Measurements from ENCODE around the gene OR8D4.
"Not testable (repeated sequence)": the region's sequence is repeated elsewhere in the genome, so short reads cannot be mapped to it uniquely, and the experiment has no call there.

Gene OR8D4

DNA sequence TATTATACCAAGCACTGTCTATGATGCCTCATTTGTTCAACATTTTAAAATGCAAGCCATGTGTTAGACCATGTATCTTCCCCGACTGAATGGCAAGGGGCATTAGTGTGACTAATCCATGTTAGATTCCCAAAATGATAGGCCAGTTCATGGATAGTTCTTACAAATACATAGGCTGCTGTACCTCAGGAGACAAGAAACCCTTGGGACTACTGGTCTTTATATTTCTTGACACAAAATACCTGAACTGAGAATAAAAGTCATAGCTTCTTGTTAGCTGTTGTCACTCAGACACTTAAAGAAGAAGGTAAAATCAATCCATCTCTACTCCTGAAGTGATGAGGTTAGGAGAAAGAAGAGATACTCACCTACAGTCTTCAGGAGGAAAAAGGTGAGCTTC, at the start of gene OR8D4:
OR8D4 (plus strand) TSS at position 301 of the 400 bp plus-strand sequence. CDS start 4,265 bp downstream, outside the sequence.
- no peaks in the 10 kb centered on the region for H3K36me3 Mint-ChIP-seq
- ATAC-seq (ENCODE audit: low read depth) (no peak), DNase-seq (ENCODE audit: low spot score in 2 of 2) (no peak)
- H3K4me1 Mint-ChIP-seq = no peaks in the 10 kb centered on the region
- H3K4me3 Mint-ChIP-seq = no peak within 1 kb of the TSS
- no peak within 1 kb of the TSS for H3K27ac Mint-ChIP-seq
- peaks cover 3% of the 10 kb centered on the region for H3K27me3 Mint-ChIP-seq
- H3K9me3 Mint-ChIP-seq = no peaks in the 10 kb centered on the region

DNA sequence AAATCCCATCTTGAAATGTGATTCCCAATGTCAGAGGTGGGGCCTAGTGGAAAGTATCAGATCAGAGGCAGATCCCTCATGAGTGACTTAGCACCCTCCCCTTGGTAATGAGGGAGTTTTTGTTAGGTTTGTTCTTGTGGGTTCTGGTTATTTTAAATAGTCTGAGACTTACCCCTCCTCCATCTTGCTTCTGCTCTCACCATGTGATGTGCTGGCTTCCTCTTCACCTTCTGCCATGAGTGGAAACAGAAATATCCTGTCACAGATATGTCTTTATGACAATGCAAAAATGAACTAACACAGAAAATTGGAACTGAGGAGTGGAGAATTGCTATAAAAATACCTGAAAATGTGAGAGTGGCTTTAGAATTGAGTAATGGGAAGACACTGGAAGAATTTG, 49.6 kb upstream of the OR8D4 start:
- ATAC-seq (ENCODE audit: low read depth) (no peak), DNase-seq (ENCODE audit: low spot score in 2 of 2) (no peak)
- Mint-ChIP-seq H3K4me1 (no peaks in the 10 kb centered on the region), H3K27ac (no peak overlapping the region), H3K4me3 (no peak overlapping the region), H3K9me3 (peaks cover 5% of the 10 kb centered on the region), H3K36me3 (no peaks in the 10 kb centered on the region), H3K27me3 (peaks cover 6% of the 10 kb centered on the region)

DNA sequence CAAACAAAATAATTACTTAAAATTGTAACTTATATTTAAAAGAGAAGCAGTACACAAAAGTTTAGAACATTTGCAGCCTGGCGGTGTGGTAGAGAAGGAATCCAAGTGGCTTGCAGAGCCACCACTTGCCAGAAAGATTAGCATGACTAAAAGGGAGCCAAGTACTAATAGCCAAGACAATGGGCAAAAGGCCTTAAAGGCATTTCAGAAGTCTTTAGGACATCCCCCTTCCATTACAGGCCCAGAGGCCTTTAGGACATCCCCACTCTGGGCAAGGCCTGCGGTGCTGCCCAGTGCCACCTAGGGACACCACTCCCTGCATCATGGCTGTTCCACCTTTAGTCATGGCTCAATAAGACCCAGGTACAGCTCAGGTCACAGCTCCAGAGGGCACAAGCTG, 48.9 kb upstream of the OR8D4 start:
- Mint-ChIP-seq H3K9me3 (peaks cover 5% of the 10 kb centered on the region), H3K36me3 (no peaks in the 10 kb centered on the region), H3K4me1 (no peaks in the 10 kb centered on the region), H3K4me3 (no peak overlapping the region), H3K27me3 (peaks cover 6% of the 10 kb centered on the region), H3K27ac (no peak overlapping the region)
- no peak for DNase-seq (ENCODE audit: low spot score in 2 of 2)
- no peak for ATAC-seq (ENCODE audit: low read depth)

DNA sequence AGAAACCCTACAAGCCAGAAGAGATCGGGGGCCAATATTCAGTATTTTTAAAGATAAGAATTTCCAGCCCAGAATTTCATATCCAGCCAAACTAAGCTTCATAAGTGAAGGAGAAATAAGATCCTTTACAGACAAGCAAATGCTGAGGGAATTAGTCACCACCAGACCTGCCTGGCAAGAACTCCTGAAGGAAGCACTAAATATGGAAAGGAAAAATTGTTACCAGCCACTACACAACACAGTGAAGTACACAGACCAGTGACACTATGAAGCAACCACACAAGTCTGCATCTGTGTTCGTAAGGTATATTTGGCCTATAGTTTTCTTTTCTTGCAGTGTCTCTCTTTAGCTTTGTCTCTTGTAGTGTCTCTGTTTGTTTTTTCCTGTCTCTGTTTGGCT, 45.5 kb upstream of the OR8D4 start:
- Mint-ChIP-seq H3K27me3 (peaks cover 3% of the 10 kb centered on the region), H3K4me1 (no peaks in the 10 kb centered on the region), H3K27ac (no peak overlapping the region), H3K36me3 (no peaks in the 10 kb centered on the region), H3K4me3 (no peak overlapping the region), H3K9me3 (peaks cover 4% of the 10 kb centered on the region)
- DNase-seq (ENCODE audit: low spot score in 2 of 2) = no peak
- no peak for ATAC-seq (ENCODE audit: low read depth)

DNA sequence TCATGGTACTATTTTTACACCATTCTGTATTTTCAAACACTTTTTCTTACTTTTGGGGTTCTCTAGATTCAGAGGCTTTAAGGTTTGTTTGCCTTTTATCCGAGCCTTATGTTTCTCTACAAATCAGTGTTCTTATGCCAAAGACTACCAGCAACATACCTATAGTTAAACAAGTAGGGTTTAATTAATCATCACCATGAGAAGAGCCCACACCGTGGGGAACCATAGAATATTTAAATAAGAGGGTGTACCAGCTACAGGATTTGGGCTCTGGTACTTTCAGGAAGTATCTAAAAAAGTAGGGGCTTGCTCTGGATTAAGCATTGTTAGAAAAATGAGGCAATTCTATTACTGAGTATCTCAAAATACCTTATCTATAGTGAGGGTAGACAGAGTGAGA, 42.2 kb upstream of the OR8D4 start:
- Mint-ChIP-seq H3K36me3 (no peaks in the 10 kb centered on the region), H3K27me3 (no peaks in the 10 kb centered on the region), H3K9me3 (peaks cover 5% of the 10 kb centered on the region), H3K27ac (no peak overlapping the region), H3K4me1 (no peaks in the 10 kb centered on the region), H3K4me3 (no peak overlapping the region)
- DNase-seq (ENCODE audit: low spot score in 2 of 2) (no peak), ATAC-seq (ENCODE audit: low read depth) (no peak)

- DNase-seq (ENCODE audit: low spot score in 2 of 2); H3K4me3 Mint-ChIP-seq; H3K4me1 Mint-ChIP-seq; H3K36me3 Mint-ChIP-seq; H3K27me3 Mint-ChIP-seq; H3K9me3 Mint-ChIP-seq; H3K27ac Mint-ChIP-seq; ATAC-seq (ENCODE audit: low read depth): not testable (repeated sequence)
Observed at GRCh38 chr11:123865293-123865692, 36.7 kb upstream of the OR8D4 start.

DNA sequence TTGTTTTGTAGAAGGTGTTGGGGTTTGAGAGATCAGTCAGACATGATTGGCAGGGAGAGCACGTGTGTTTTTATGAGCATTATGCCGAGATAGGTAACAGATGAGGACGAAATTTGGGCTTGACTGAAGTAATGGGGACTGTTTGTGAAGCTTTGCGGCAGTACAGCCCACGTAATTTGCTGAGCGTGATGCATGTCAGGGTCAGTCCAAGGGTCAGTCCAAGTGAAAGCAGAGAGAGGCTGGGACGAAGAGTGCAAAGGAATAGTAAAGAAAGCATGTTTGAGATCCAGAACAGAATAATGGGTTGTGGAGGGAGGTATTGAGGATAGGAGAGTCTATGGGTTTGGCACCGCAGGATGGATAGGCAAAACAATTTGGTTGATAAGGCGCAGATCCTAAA, 34.2 kb upstream of the OR8D4 start:
- DNase-seq (ENCODE audit: low spot score in 2 of 2); H3K27ac Mint-ChIP-seq; H3K9me3 Mint-ChIP-seq; H3K36me3 Mint-ChIP-seq; H3K4me3 Mint-ChIP-seq; H3K4me1 Mint-ChIP-seq; ATAC-seq (ENCODE audit: low read depth); H3K27me3 Mint-ChIP-seq: not testable (repeated sequence)

DNA sequence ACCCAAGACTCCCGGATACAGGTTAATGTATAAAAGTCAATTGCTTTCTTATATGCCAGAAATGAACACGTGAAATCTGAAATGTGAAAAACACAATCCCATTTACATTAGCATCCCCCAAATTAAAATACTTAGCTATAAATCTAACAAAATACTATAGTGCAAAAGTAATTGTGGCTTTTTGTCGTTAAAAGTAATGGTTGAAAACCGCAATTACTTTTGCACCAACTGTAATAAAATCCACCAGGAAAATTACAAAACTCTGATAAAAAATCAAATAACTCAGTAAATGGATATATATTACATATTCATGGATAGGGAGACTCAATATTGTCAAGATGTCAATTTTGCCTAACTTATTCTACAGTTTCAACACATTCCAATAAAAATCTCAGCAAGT, 21.1 kb upstream of the OR8D4 start:
- Mint-ChIP-seq H3K36me3 (no peaks in the 10 kb centered on the region), H3K4me1 (no peaks in the 10 kb centered on the region), H3K4me3 (no peak overlapping the region), H3K27me3 (no peaks in the 10 kb centered on the region), H3K27ac (no peak overlapping the region), H3K9me3 (peaks cover 2% of the 10 kb centered on the region)
- no peak for DNase-seq (ENCODE audit: low spot score in 2 of 2)
- no peak for ATAC-seq (ENCODE audit: low read depth)

DNA sequence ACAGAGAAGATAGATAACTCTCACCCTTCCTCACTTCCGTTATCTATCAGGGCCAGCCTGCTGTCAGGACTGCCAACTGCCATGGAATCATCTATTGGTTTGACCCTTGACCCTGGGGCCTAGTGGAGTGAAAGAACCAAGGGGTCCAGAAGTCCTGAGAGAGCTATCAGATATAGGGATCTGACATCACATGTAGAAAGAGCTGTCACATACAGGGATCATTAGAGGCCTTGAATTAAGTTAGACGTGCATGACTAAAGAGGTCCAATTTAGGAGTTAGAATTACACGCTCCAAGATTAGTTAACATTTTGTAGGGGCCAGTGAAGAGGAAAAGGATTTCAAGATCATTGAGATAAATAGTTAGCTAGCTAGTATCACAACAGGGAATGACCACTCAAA, 16.4 kb upstream of the OR8D4 start, which contains the start of gene TMEM225:
TMEM225 (minus strand) TSS at position 101 of the 400 bp plus-strand sequence. CDS start 245 bp downstream, outside the sequence.
- no peaks in the 10 kb centered on the region for H3K27me3 Mint-ChIP-seq
- no peaks in the 10 kb centered on the region for H3K9me3 Mint-ChIP-seq
- H3K4me1 Mint-ChIP-seq = no peaks in the 10 kb centered on the region
- no peaks in the 10 kb centered on the region for H3K36me3 Mint-ChIP-seq
- no peak within 1 kb of the TSS for H3K4me3 Mint-ChIP-seq
- no peak within 1 kb of the TSS for H3K27ac Mint-ChIP-seq
- ATAC-seq (ENCODE audit: low read depth) (no peak), DNase-seq (ENCODE audit: low spot score in 2 of 2) (no peak)

GRCh38 chr11:123892031-123892430, 9.9 kb upstream of the OR8D4 start:
- no peaks in the 10 kb centered on the region for H3K27me3 Mint-ChIP-seq
- no peaks in the 10 kb centered on the region for H3K9me3 Mint-ChIP-seq
- ATAC-seq (ENCODE audit: low read depth) = no peak
- H3K27ac Mint-ChIP-seq = no peak overlapping the region
- H3K4me1 Mint-ChIP-seq = no peaks in the 10 kb centered on the region
- DNase-seq (ENCODE audit: low spot score in 2 of 2) = no peak
- no peaks in the 10 kb centered on the region for H3K36me3 Mint-ChIP-seq
- H3K4me3 Mint-ChIP-seq = no peak overlapping the region

DNA sequence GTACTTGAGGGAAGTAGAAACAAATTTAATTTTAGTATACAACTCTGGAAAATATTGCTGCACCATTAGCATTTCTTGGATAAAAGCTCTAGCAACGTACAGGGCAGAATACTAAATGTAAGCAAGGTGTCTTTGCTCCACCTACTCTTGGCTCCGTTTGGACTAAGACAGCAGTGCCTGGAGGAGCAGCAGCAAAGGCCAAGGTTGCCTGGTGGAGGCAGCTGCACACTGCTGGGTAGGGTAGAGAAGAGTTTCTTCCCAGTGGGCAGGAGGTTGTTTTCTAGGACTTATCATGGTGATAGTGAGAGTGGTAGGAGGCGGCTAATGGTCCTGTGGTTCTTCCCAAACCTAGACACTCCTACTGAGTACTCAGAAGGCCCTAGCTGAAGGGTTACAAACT, 2.2 kb upstream of the OR8D4 start:
- H3K9me3 Mint-ChIP-seq = no peaks in the 10 kb centered on the region
- ATAC-seq (ENCODE audit: low read depth) (no peak), DNase-seq (ENCODE audit: low spot score in 2 of 2) (no peak)
- H3K4me1 Mint-ChIP-seq = no peaks in the 10 kb centered on the region
- no peaks in the 10 kb centered on the region for H3K36me3 Mint-ChIP-seq
- peaks cover 3% of the 10 kb centered on the region for H3K27me3 Mint-ChIP-seq
- no peak overlapping the region for H3K27ac Mint-ChIP-seq
- no peak overlapping the region for H3K4me3 Mint-ChIP-seq

- Mint-ChIP-seq H3K27ac (no peak overlapping the region), H3K36me3 (no peaks in the 10 kb centered on the region), H3K27me3 (peaks cover 5% of the 10 kb centered on the region), H3K4me1 (no peaks in the 10 kb centered on the region), H3K9me3 (no peaks in the 10 kb centered on the region), H3K4me3 (no peak overlapping the region)
- DNase-seq (ENCODE audit: low spot score in 2 of 2) (no peak), ATAC-seq (ENCODE audit: low read depth) (no peak)
Observed at GRCh38 chr11:123903932-123904331, 2.0 kb downstream of the OR8D4 start.

- Mint-ChIP-seq H3K9me3 (no peaks in the 10 kb centered on the region), H3K27ac (no peak overlapping the region), H3K4me1 (no peaks in the 10 kb centered on the region), H3K27me3 (peaks cover 5% of the 10 kb centered on the region), H3K4me3 (no peak overlapping the region), H3K36me3 (no peaks in the 10 kb centered on the region)
- ATAC-seq (ENCODE audit: low read depth) = no peak
- no peak for DNase-seq (ENCODE audit: low spot score in 2 of 2)
Observed at GRCh38 chr11:123904932-123905331, 3.0 kb downstream of the OR8D4 start.

GRCh38 chr11:123905826-123906225, 3.9 kb downstream of the OR8D4 start:
- H3K4me3 Mint-ChIP-seq = no peak overlapping the region

DNA sequence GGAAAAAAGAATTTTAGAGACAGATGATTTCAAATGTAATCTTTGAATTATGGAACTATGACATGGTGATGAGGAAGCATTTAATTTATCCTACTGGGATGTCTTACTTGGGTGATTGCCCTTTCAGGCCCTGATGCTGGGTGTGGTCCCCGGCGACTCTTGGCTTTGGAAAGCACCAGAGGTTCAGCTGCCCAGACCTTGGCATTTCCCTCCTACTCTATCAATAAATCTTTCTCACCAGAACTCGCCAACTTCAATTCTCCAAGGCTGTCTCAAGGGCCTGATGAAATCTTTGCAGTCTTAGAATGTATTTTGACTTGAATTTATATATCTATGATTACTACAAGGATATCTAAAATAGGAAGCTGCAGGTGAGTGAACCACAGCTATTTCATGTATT, 19.0 kb downstream of the OR8D4 start:
- ATAC-seq (ENCODE audit: low read depth) (no peak), DNase-seq (ENCODE audit: low spot score in 2 of 2) (no peak)
- Mint-ChIP-seq H3K4me3 (no peak overlapping the region), H3K9me3 (peaks cover 2% of the 10 kb centered on the region), H3K36me3 (no peaks in the 10 kb centered on the region), H3K4me1 (no peaks in the 10 kb centered on the region), H3K27me3 (no peaks in the 10 kb centered on the region), H3K27ac (no peak overlapping the region)

More at GRCh38 chr11:123905826-123906225, 3.9 kb downstream of the OR8D4 start:
- Mint-ChIP-seq H3K27ac (no peak overlapping the region), H3K27me3 (peaks cover 5% of the 10 kb centered on the region), H3K36me3 (no peaks in the 10 kb centered on the region), H3K4me1 (no peaks in the 10 kb centered on the region), H3K9me3 (no peaks in the 10 kb centered on the region)
- no peak for DNase-seq (ENCODE audit: low spot score in 2 of 2)
- no peak for ATAC-seq (ENCODE audit: low read depth)
